Fibroblast of mammary gland (primary cell): ENCODE results near the gene EDN1.

Experiments used
- DNase-seq: peaks from one replicate; pipeline ENCODE4 v3.0.0-alpha.2; 2010; ENCODE audit warnings: low read depth
- H3K4me3 ChIP-seq: 2 replicates; pipeline ENCODE4 v1.5.1; 2011; ENCODE audit warnings: low read depth, mild to moderate bottlenecking, low read length, moderate library complexity; ENCODE audit not compliant: control insufficient read depth
- TF ChIP-seq, protein P1 (sequence below): conservative IDR thresholded peaks from 2 replicates; pipeline ENCODE4 v1.5.1; 2011; ENCODE audit warnings: low read depth, low read length, inconsistent platforms; ENCODE audit not compliant: control insufficient read depth, insufficient read depth

The EDN1 gene

DNA sequence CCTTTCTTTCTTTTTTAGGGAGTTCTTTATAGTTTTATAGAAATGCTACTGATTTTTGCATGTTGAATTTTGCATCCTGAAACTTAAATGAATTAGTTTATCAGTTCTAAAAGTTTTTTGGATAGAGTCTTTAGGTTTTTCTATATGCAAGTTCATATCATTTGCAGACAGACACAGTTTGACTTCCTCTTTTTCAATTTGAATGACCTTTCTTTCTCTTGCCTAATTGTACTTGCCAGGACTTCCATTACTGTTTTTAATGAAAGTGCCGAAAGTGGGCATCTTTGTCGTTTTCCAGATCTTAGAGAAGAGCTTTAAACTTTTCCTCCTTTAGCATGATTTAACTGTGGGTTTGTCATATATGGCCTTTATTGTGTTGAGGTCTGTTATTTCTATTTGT is 21.1 kb upstream of the EDN1 start:
- DNase-seq, result no peak
- TF ChIP-seq, protein P1, sequence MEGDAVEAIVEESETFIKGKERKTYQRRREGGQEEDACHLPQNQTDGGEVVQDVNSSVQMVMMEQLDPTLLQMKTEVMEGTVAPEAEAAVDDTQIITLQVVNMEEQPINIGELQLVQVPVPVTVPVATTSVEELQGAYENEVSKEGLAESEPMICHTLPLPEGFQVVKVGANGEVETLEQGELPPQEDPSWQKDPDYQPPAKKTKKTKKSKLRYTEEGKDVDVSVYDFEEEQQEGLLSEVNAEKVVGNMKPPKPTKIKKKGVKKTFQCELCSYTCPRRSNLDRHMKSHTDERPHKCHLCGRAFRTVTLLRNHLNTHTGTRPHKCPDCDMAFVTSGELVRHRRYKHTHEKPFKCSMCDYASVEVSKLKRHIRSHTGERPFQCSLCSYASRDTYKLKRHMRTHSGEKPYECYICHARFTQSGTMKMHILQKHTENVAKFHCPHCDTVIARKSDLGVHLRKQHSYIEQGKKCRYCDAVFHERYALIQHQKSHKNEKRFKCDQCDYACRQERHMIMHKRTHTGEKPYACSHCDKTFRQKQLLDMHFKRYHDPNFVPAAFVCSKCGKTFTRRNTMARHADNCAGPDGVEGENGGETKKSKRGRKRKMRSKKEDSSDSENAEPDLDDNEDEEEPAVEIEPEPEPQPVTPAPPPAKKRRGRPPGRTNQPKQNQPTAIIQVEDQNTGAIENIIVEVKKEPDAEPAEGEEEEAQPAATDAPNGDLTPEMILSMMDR, result no peak
- H3K4me3 ChIP-seq, result no peak overlapping the region

DNA sequence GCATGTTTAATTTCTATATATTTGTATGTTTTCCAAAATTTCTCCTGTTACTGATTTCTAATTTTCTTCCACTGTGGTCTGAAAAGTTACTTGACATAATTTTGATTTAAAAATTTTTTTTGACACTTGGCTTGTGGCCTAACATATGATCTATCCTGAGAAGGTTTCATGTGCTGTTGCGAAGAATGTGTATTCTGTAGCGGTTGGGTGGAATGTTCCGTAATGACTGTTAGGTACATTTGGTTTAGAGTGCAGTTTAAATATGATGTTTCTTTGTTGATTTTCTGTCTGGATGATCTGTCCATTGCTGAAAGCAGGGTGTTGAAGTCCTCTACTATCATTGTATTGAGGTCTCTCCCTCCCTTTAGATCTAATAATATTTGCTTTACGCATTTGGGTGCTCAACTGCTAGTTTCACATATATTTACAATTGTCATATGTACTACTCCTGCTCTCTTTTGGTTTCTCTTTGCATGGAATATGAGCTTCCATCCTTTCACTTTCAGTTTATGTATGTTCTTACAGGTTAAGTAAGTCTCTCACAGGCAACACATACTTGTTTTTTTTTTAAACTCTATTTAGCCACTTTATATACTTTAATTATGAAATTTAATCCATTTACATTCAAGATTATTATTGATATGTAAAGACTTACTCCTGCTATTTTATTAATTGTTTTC is 19.5 kb upstream of the EDN1 start:
- TF ChIP-seq, protein P1, result no peak
- no peak for DNase-seq
- H3K4me3 ChIP-seq, result no peak overlapping the region

DNA sequence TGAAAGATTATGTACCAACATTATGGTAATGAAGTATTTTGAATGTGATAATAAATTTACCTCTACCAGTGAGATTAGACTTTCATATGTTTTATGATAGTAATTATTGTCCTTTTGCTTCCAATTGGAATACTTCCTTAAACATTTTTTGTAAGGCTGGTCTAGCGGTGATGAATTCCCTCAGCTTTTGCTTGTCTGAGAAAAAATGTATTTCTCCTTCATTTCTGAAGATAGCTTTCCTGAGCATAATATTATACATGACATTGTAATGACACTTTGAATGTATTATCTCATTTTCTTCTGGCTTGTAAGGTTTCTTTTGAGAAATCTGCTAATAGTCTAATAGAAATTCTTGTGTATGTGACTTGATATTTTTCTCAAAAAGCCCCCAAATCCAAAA is 18.6 kb upstream of the EDN1 start:
- TF ChIP-seq, protein P1, result no peak
- H3K4me3 ChIP-seq, result no peak overlapping the region
- DNase-seq, result no peak

DNA sequence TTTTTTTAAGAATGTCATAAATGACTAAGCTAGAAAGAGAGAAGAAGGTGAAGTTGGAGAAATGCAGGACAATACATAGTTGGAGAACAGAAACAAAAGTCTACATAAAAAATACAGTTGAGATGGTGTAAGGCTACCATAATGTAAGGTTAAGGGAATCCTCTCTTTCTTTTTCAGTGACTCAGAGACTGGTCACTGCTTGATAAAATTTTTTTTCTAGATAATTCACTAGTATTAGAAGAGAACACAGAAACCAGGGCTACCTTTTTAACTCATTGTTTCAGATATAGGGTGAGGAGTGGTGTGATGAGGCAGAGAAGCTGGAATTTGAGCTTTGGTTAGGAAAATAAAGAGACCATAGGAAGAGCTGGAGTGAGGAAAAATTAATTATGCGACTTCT is 18.2 kb upstream of the EDN1 start:
- no peak for DNase-seq
- TF ChIP-seq, protein P1, result no peak

DNA sequence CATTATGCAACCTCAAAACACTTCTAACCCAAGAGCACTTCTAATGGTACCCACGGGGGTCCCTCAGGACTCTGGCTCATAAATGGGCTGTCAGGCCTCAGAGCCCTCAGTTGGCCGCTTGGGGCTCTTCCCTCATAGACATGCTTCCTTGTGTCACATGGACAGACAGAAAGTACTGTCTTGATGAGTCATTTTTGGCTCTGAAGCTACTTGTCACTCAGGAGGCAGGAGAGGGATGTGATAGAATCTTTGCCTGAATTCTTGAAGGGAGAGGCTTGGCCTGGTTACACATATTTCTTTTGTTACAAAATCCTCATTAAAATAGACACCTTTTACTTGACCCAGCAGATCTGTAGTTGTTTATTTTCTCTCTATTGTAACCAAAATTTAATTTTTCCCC is 15.1 kb upstream of the EDN1 start:
- DNase-seq, result peak; percentile 14
- TF ChIP-seq, protein P1, result no peak
- H3K4me3 ChIP-seq, result no peak overlapping the region

More for the DNA sequence above, 18.2 kb upstream of the EDN1 start:
- no peak overlapping the region for H3K4me3 ChIP-seq

DNA sequence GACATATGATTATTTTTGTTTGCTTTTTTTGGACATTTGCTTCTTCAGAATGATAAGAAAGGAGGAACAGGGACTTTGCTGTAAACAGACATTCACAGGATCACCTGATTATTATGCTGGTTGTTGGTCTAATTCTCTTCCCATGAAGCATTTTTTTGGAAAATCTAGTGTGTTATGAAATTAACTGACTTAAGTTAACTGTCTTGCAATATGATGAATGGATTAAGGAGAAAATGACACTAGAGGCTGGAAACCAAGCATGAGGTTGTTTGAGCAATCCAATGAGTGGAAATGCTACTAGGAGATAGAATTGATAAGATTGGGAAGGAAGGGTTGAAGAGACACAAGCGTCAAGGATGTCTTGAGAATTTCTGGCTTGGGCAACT is 13.2 kb upstream of the EDN1 start:
- TF ChIP-seq, protein P1, result no peak
- DNase-seq, result no peak
- no peak overlapping the region for H3K4me3 ChIP-seq

DNA sequence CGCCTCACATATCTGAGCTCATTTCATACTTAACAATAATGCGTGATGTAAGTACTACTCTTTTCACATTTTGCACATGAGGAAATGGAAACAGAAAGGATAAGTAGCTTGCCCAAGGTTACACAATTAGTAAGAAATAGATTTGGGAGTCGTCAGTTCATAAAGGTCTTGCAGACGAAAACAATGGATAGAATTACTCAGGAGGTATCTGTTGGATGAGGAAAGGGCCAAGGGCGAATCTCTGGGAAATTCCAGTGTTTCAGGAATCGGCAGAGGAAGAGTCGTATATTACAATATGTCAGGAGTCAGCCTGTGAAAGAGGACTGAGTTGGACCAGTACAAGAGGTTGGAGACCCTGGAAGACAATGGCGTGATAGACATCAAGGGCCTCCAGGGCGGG is 12.8 kb upstream of the EDN1 start:
- H3K4me3 ChIP-seq, result no peak overlapping the region
- DNase-seq, result no peak
- TF ChIP-seq, protein P1, result no peak
